ENCODE data around the gene PCK1. TPM values are rescaled to one million over a fixed set of nuclear protein-coding genes. Genes with fewer than 3 reads are reported as not detected.

PCK1 gene
- total and polyA plus RNA-seq, 2 experiments from 2014 or later: not detected

DNA sequence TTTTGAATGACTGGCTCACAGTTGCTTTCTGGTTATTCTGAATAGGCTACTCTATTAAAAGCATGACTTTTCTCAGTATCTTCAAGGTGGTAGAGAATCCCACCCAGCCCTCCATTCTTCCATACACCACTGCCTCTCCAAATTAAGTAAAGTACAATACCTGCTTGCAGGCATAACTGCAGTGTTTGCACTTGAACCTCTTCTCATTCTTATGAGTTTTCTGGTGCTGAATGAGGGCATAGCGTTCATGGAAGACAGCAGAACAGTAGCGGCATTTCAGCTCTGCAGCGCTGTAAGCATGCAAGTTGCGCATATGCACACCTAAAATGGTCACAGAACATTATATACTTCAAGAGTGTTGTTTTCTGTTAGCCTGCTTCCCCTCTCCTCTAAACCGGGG, 48.5 kb upstream of the PCK1 start (continued):
- TF ChIP-seq, protein P1, sequence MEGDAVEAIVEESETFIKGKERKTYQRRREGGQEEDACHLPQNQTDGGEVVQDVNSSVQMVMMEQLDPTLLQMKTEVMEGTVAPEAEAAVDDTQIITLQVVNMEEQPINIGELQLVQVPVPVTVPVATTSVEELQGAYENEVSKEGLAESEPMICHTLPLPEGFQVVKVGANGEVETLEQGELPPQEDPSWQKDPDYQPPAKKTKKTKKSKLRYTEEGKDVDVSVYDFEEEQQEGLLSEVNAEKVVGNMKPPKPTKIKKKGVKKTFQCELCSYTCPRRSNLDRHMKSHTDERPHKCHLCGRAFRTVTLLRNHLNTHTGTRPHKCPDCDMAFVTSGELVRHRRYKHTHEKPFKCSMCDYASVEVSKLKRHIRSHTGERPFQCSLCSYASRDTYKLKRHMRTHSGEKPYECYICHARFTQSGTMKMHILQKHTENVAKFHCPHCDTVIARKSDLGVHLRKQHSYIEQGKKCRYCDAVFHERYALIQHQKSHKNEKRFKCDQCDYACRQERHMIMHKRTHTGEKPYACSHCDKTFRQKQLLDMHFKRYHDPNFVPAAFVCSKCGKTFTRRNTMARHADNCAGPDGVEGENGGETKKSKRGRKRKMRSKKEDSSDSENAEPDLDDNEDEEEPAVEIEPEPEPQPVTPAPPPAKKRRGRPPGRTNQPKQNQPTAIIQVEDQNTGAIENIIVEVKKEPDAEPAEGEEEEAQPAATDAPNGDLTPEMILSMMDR (conservative IDR thresholded peaks at IDR 0.05; ENCODE audit: low read depth in 2 of 2): no peak

DNA sequence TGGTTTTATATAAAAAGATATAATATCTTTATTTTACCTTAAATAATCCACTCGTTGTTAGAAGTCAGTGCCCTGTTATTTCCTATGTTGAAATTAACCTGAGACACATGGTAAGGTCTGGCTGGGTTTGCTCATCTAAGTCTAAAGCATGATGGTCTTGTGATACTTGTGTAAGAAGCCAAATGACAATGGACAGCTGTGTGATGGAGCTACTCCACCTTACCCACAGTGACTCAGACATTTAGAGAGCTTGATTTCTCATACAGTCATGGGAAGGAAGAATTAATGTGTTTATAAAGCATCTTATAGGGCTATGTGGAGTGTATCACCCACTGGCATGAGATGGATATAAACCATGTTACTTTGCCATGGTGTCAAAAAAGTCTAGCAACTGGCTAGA, 47.7 kb upstream of the PCK1 start:
- ATAC-seq (no peak), DNase-seq (ENCODE audit: low spot score) (no peak)
- Histone ChIP-seq H4K20me1 (replicated peaks; ENCODE audit: insufficient read depth) (no peaks in the 10 kb centered on the region), H3K36me3 (ENCODE audit: insufficient read depth) (no peaks in the 10 kb centered on the region), H3K79me2 (replicated peaks; ENCODE audit: insufficient read depth) (no peaks in the 10 kb centered on the region), H3K4me2 (no peak overlapping the region), H3K9me2 (ENCODE audit: insufficient read depth) (no peaks in the 10 kb centered on the region), H3K27ac (ENCODE audit: low read depth) (no peak overlapping the region), H3K4me3 (no peak overlapping the region), H3F3A (replicated peaks; ENCODE audit: low read depth) (no peaks in the 10 kb centered on the region), H3K4me1 (ENCODE audit: insufficient read depth) (peaks cover 9% of the 10 kb centered on the region), H2AFZ (no peak overlapping the region), H3K27me3 (ENCODE audit: insufficient read depth) (no peaks in the 10 kb centered on the region)
- H3K9me3 Mint-ChIP-seq: no peaks in the 10 kb centered on the region
- H3K4me3 Mint-ChIP-seq: no peak overlapping the region
- H3K27ac Mint-ChIP-seq: no peak overlapping the region
- H3K36me3 Mint-ChIP-seq (ENCODE audit: low read depth): no peaks in the 10 kb centered on the region
- peaks cover 23% of the 10 kb centered on the region for H3K4me1 Mint-ChIP-seq
- H3K27me3 Mint-ChIP-seq (ENCODE audit: insufficient read depth, low read depth, poor library complexity): peaks cover 3% of the 10 kb centered on the region
- TF ChIP-seq ZNF331 (CRISPR knock-in tag; IDR thresholded peaks at IDR 0.05; ENCODE audit: low read depth): no peak
- no peak for TF ChIP-seq CREB1 (CRISPR knock-in tag; IDR thresholded peaks at IDR 0.05; ENCODE audit: low read depth)
- TF ChIP-seq, protein P2, sequence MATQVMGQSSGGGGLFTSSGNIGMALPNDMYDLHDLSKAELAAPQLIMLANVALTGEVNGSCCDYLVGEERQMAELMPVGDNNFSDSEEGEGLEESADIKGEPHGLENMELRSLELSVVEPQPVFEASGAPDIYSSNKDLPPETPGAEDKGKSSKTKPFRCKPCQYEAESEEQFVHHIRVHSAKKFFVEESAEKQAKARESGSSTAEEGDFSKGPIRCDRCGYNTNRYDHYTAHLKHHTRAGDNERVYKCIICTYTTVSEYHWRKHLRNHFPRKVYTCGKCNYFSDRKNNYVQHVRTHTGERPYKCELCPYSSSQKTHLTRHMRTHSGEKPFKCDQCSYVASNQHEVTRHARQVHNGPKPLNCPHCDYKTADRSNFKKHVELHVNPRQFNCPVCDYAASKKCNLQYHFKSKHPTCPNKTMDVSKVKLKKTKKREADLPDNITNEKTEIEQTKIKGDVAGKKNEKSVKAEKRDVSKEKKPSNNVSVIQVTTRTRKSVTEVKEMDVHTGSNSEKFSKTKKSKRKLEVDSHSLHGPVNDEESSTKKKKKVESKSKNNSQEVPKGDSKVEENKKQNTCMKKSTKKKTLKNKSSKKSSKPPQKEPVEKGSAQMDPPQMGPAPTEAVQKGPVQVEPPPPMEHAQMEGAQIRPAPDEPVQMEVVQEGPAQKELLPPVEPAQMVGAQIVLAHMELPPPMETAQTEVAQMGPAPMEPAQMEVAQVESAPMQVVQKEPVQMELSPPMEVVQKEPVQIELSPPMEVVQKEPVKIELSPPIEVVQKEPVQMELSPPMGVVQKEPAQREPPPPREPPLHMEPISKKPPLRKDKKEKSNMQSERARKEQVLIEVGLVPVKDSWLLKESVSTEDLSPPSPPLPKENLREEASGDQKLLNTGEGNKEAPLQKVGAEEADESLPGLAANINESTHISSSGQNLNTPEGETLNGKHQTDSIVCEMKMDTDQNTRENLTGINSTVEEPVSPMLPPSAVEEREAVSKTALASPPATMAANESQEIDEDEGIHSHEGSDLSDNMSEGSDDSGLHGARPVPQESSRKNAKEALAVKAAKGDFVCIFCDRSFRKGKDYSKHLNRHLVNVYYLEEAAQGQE (IDR thresholded peaks at IDR 0.05; ENCODE audit: unreplicated experiment): no peak
- no peak for TF ChIP-seq JUNB (IDR thresholded peaks at IDR 0.05; ENCODE audit: unreplicated experiment)
- no peak for TF ChIP-seq STAT1 (IDR thresholded peaks at IDR 0.05; ENCODE audit: unreplicated experiment)
- no peak for TF ChIP-seq EZH2phosphoT487 (IDR thresholded peaks at IDR 0.05; ENCODE audit: unreplicated experiment)
- TF ChIP-seq, protein P3, sequence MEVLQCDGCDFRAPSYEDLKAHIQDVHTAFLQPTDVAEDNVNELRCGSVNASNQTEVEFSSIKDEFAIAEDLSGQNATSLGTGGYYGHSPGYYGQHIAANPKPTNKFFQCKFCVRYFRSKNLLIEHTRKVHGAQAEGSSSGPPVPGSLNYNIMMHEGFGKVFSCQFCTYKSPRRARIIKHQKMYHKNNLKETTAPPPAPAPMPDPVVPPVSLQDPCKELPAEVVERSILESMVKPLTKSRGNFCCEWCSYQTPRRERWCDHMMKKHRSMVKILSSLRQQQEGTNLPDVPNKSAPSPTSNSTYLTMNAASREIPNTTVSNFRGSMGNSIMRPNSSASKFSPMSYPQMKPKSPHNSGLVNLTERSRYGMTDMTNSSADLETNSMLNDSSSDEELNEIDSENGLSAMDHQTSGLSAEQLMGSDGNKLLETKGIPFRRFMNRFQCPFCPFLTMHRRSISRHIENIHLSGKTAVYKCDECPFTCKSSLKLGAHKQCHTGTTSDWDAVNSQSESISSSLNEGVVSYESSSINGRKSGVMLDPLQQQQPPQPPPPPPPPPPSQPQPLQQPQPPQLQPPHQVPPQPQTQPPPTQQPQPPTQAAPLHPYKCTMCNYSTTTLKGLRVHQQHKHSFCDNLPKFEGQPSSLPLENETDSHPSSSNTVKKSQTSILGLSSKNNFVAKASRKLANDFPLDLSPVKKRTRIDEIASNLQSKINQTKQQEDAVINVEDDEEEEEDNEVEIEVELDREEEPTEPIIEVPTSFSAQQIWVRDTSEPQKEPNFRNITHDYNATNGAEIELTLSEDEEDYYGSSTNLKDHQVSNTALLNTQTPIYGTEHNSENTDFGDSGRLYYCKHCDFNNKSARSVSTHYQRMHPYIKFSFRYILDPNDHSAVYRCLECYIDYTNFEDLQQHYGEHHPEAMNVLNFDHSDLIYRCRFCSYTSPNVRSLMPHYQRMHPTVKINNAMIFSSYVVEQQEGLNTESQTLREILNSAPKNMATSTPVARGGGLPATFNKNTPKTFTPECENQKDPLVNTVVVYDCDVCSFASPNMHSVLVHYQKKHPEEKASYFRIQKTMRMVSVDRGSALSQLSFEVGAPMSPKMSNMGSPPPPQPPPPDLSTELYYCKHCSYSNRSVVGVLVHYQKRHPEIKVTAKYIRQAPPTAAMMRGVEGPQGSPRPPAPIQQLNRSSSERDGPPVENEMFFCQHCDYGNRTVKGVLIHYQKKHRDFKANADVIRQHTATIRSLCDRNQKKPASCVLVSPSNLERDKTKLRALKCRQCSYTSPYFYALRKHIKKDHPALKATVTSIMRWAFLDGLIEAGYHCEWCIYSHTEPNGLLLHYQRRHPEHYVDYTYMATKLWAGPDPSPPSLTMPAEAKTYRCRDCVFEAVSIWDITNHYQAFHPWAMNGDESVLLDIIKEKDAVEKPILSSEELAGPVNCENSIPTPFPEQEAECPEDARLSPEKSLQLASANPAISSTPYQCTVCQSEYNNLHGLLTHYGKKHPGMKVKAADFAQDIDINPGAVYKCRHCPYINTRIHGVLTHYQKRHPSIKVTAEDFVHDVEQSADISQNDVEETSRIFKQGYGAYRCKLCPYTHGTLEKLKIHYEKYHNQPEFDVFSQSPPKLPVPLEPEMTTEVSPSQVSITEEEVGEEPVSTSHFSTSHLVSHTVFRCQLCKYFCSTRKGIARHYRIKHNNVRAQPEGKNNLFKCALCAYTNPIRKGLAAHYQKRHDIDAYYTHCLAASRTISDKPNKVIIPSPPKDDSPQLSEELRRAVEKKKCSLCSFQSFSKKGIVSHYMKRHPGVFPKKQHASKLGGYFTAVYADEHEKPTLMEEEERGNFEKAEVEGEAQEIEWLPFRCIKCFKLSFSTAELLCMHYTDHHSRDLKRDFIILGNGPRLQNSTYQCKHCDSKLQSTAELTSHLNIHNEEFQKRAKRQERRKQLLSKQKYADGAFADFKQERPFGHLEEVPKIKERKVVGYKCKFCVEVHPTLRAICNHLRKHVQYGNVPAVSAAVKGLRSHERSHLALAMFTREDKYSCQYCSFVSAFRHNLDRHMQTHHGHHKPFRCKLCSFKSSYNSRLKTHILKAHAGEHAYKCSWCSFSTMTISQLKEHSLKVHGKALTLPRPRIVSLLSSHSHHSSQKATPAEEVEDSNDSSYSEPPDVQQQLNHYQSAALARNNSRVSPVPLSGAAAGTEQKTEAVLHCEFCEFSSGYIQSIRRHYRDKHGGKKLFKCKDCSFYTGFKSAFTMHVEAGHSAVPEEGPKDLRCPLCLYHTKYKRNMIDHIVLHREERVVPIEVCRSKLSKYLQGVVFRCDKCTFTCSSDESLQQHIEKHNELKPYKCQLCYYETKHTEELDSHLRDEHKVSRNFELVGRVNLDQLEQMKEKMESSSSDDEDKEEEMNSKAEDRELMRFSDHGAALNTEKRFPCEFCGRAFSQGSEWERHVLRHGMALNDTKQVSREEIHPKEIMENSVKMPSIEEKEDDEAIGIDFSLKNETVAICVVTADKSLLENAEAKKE (CRISPR knock-in tag; IDR thresholded peaks at IDR 0.05): no peak
- no peak for TF ChIP-seq ZNF114 (CRISPR knock-in tag; IDR thresholded peaks at IDR 0.05)
- TF ChIP-seq, protein P4, sequence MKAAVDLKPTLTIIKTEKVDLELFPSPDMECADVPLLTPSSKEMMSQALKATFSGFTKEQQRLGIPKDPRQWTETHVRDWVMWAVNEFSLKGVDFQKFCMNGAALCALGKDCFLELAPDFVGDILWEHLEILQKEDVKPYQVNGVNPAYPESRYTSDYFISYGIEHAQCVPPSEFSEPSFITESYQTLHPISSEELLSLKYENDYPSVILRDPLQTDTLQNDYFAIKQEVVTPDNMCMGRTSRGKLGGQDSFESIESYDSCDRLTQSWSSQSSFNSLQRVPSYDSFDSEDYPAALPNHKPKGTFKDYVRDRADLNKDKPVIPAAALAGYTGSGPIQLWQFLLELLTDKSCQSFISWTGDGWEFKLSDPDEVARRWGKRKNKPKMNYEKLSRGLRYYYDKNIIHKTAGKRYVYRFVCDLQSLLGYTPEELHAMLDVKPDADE (IDR thresholded peaks at IDR 0.05): no peak
- no peak for TF ChIP-seq POLR2AphosphoS5 (IDR thresholded peaks at IDR 0.05; ENCODE audit: low read depth)
- TF ChIP-seq, protein P1 (conservative IDR thresholded peaks at IDR 0.05; ENCODE audit: low read depth in 2 of 2): no peak
